ENCODE measurements around the gene AGRP. TPM values are rescaled to one million over a fixed set of nuclear protein-coding genes. Genes with fewer than 3 reads are reported as not detected.

The AGRP gene
- total RNA-seq, result not detected in 2 replicates
- long read RNA-seq, result 0 reads

GRCh38 chr16:67483150-67483549 lies at the start of gene AGRP:
AGRP (minus strand) TSS chr16:67483547; CDS start chr16:67483398, 149 bp downstream.
- Mint-ChIP-seq H3K4me3 (peak within 1 kb of the TSS; percentile 100), H3K27me3 (ENCODE audit: low read depth) (no peaks in the 10 kb centered on the region), H3K36me3 (ENCODE audit: low read depth) (no peaks in the 10 kb centered on the region), H3K9me3 (no peaks in the 10 kb centered on the region), H3K27ac (ENCODE audit: unreplicated experiment) (no peak within 1 kb of the TSS), H3K4me1 (peaks cover 23% of the 10 kb centered on the region)
- no peak for DNase-seq (ENCODE audit: low read depth, low spot score)
- TF ChIP-seq CTCF (conservative IDR thresholded peaks at IDR 0.05), result no peak

- H3K4me3 Mint-ChIP-seq, result peak overlapping the region; percentile 84
Observed at GRCh38 chr16:67531247-67531646, 47.9 kb upstream of the AGRP start.

GRCh38 chr16:67530013-67530939 lies 46.9 kb upstream of the AGRP start:
- no peak overlapping the region for H3K27ac Mint-ChIP-seq (ENCODE audit: unreplicated experiment)
- H3K4me3 Mint-ChIP-seq, result peak overlapping the region; percentile 92
- no peak for DNase-seq (ENCODE audit: low read depth, low spot score)
- TF ChIP-seq CTCF (conservative IDR thresholded peaks at IDR 0.05), result no peak
- H3K36me3 Mint-ChIP-seq (ENCODE audit: low read depth), result no peaks in the 10 kb centered on the region
- H3K27me3 Mint-ChIP-seq (ENCODE audit: low read depth), result peaks cover 19% of the 10 kb centered on the region
- H3K4me1 Mint-ChIP-seq, result peaks cover 27% of the 10 kb centered on the region
- no peaks in the 10 kb centered on the region for H3K9me3 Mint-ChIP-seq

More at GRCh38 chr16:67531247-67531646, 47.9 kb upstream of the AGRP start:
- DNase-seq (ENCODE audit: low read depth, low spot score), result no peak
- peaks cover 28% of the 10 kb centered on the region for H3K27me3 Mint-ChIP-seq (ENCODE audit: low read depth)
- no peak for TF ChIP-seq CTCF (conservative IDR thresholded peaks at IDR 0.05)
- peaks cover 31% of the 10 kb centered on the region for H3K4me1 Mint-ChIP-seq
- no peak overlapping the region for H3K27ac Mint-ChIP-seq (ENCODE audit: unreplicated experiment)
- no peaks in the 10 kb centered on the region for H3K9me3 Mint-ChIP-seq
- H3K36me3 Mint-ChIP-seq (ENCODE audit: low read depth), result no peaks in the 10 kb centered on the region

GRCh38 chr16:67529582-67530012 lies 46.2 kb upstream of the AGRP start:
- peak overlapping the region; percentile 92 for H3K4me3 Mint-ChIP-seq
- no peaks in the 10 kb centered on the region for H3K36me3 Mint-ChIP-seq (ENCODE audit: low read depth)
- no peaks in the 10 kb centered on the region for H3K9me3 Mint-ChIP-seq
- TF ChIP-seq CTCF (conservative IDR thresholded peaks at IDR 0.05), result no peak
- H3K27me3 Mint-ChIP-seq (ENCODE audit: low read depth), result peaks cover 17% of the 10 kb centered on the region
- H3K4me1 Mint-ChIP-seq, result peaks cover 27% of the 10 kb centered on the region
- no peak for DNase-seq (ENCODE audit: low read depth, low spot score)
- peak overlapping the region; percentile 81 for H3K27ac Mint-ChIP-seq (ENCODE audit: unreplicated experiment)

- peak; percentile 53 for DNase-seq (ENCODE audit: low read depth, low spot score)
- no peak for TF ChIP-seq CTCF (conservative IDR thresholded peaks at IDR 0.05)
- Mint-ChIP-seq H3K36me3 (ENCODE audit: low read depth) (no peaks in the 10 kb centered on the region), H3K4me3 (peak overlapping the region; percentile 92), H3K9me3 (no peaks in the 10 kb centered on the region), H3K27ac (ENCODE audit: unreplicated experiment) (peak overlapping the region; percentile 81), H3K27me3 (ENCODE audit: low read depth) (peaks cover 17% of the 10 kb centered on the region), H3K4me1 (peaks cover 27% of the 10 kb centered on the region)
Observed at GRCh38 chr16:67528870-67529581, 45.7 kb upstream of the AGRP start.
